ENCODE data around the gene FHOD3. TPM values are rescaled to one million over a fixed set of nuclear protein-coding genes. Genes with fewer than 3 reads are reported as not detected.
"Not testable (repeated sequence)": the region's sequence is repeated elsewhere in the genome, so short reads cannot be mapped to it uniquely, and the experiment has no call there.

The FHOD3 gene
- total RNA-seq, 4 donors from 2014 or later, result 15.6 to 25.9 (median 21.6) TPM

DNA sequence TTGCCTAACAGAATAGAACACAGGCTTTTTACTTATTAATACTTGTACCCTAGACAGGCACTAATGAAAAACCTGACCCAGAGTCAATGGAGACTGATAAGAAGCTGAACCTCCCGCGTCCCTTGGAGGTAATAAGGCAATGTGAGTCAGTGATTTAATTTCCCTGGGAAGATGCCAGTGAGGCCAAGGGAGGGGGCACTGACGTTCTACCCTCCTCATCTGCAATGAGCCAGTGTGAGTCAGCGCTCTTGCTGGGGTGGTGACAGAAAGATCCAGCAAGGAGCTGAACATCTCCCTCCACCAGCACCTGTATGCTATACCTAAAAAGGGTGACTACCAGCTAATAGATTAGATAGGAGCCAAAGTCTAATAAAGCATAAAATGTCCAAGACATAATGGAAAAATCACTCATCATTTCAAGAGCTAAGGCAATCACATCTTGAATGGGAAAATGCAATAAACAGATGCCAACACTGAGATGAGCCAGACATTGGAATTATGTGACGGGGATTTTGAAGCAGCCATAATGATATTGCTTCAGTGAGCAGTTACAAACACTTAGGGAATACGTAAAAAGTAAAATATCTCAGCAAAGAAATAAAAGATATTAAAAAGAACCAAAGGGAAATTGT lies 414.4 kb downstream of the FHOD3 start:
- WGBS, 2 donors, result 52 to 56% methylated on average over 6 of the region's 6 CpGs
- DNase-seq (ENCODE audit: low spot score in 2 of 2), result no peak
- Histone ChIP-seq H3K36me3 (no peaks in the 10 kb centered on the region), H3K9me3 (no peaks in the 10 kb centered on the region), H3K4me3 (no peak overlapping the region), H3K4me1 (peaks cover 0 to 28% (median 0%) of the 10 kb centered on the region in 4 donors), H3K27ac (peak overlapping the region in 3 of 4 donors; percentile 11 to 52 (median 40)), H3K27me3 (no peaks in the 10 kb centered on the region)
- TF ChIP-seq EP300 (IDR thresholded peaks at IDR 0.05) (peak in 1 of 2 donors; percentile 19), POLR2A (IDR thresholded peaks at IDR 0.05) (no peak)

DNA sequence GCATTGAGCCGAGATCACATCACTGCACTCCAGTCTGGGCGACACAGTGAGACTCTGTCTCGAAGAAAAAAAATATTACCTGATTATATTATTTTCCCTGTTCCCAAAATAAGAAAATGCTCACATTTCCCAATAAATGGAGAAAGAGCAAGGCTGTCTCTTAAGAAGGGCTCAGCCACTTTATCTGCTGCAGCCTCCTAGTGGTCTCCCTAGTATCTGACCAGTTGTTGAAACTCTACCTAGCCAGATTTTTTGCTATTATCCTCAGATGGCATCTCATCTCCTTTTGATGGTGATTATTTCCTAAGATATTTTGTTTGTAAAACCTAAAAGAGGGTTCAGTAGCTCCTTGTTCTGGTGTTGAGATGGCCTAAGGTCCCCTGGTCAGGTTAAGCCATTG lies 417.0 kb downstream of the FHOD3 start:
- no peak overlapping the region for H3K27ac ChIP-seq
- 96 to 98% methylated on average over 3 of the region's 3 CpGs for WGBS, 2 donors

DNA sequence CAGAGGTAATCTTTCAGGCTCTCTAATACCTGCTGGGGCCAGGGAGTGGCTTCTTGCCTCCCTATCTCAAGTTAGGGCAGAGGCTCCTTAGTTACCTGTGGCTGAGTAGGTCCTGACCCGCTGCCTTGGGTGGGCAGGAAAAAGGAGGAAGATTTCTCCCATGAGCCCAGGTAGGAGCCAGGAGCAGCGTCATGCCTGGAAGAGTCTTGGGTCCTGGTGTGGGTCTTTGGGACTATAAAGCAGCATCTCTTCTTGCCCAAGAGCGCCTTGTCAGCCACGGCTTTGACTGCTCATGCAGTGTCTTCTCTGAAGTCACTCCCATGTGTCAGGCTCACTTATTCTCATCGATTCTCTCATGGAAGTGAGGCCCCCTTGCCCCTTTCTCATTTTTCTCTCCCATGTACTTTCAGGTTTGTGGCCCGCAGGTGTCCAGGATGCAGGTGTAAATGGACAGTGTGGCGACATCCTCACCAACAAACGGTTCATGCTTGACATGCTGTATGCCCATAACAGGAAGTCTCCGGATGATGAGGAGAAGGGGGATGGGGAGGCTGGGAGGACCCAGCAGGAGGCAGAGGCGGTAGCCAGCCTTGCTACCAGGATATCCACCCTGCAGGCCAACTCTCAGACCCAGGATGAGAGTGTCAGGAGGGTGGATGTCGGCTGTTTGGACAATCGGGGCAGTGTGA lies 420.1 kb downstream of the FHOD3 start:
- no peak for DNase-seq (ENCODE audit: low spot score in 2 of 2)
- no peak for TF ChIP-seq EP300 (IDR thresholded peaks at IDR 0.05)
- TF ChIP-seq, protein P1, sequence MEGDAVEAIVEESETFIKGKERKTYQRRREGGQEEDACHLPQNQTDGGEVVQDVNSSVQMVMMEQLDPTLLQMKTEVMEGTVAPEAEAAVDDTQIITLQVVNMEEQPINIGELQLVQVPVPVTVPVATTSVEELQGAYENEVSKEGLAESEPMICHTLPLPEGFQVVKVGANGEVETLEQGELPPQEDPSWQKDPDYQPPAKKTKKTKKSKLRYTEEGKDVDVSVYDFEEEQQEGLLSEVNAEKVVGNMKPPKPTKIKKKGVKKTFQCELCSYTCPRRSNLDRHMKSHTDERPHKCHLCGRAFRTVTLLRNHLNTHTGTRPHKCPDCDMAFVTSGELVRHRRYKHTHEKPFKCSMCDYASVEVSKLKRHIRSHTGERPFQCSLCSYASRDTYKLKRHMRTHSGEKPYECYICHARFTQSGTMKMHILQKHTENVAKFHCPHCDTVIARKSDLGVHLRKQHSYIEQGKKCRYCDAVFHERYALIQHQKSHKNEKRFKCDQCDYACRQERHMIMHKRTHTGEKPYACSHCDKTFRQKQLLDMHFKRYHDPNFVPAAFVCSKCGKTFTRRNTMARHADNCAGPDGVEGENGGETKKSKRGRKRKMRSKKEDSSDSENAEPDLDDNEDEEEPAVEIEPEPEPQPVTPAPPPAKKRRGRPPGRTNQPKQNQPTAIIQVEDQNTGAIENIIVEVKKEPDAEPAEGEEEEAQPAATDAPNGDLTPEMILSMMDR (IDR thresholded peaks at IDR 0.05), result no peak
- TF ChIP-seq POLR2A (IDR thresholded peaks at IDR 0.05), result no peak
- no peaks in the 10 kb centered on the region for H3K27me3 ChIP-seq
- H3K9me3 ChIP-seq, result no peaks in the 10 kb centered on the region
- no peak overlapping the region for H3K27ac ChIP-seq
- 94 to 95% methylated on average over 12 of the region's 12 CpGs for WGBS, 2 donors
- H3K4me1 ChIP-seq, result no peaks in the 10 kb centered on the region
- H3K36me3 ChIP-seq, result peaks cover 0 to 8% (median 0%) of the 10 kb centered on the region in 3 donors
- no peak overlapping the region for H3K4me3 ChIP-seq

More for the DNA sequence above, 417.0 kb downstream of the FHOD3 start:
- Histone ChIP-seq H3K9me3 (no peaks in the 10 kb centered on the region), H3K4me3 (no peak overlapping the region), H3K4me1 (peaks cover 0 to 13% (median 0%) of the 10 kb centered on the region in 4 donors), H3K27me3 (no peaks in the 10 kb centered on the region), H3K36me3 (peaks cover 0 to 8% (median 0%) of the 10 kb centered on the region in 3 donors)
- no peak for DNase-seq (ENCODE audit: low spot score in 2 of 2)
- TF ChIP-seq, protein P1 (IDR thresholded peaks at IDR 0.05), result no peak
- TF ChIP-seq EP300 (IDR thresholded peaks at IDR 0.05), result no peak
- TF ChIP-seq POLR2A (IDR thresholded peaks at IDR 0.05), result no peak

DNA sequence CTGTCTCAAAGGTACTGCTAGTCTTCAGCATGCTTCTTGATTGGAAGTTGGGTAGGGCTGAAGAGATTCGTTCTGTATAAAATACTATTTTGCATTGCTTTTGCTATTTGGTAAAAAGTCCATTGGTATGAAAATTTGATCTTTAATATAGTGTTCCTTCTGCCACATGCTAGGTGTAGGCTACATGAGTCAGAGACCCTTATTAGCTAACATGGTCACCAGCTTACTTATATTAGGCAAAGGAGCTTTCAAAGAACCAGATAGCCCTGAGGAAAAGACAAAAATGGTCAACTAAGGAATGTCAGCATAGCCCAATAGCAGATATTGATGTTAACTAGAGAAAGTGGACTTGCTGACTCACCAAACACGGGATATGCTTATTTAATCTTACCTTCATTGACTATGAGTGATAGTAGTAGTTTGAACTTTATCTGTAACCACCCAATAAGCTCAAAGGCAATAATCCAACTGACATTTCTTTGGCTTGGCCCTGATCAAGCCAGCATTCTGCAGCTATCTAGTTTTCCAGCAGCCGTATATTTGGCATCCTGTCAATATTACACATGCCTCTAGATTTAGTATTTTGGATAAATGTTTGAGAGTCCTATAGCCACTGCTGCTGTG lies 421.3 kb downstream of the FHOD3 start:
- DNase-seq (ENCODE audit: low spot score in 2 of 2), result no peak
- TF ChIP-seq EP300 (IDR thresholded peaks at IDR 0.05), result no peak
- TF ChIP-seq, protein P1 (IDR thresholded peaks at IDR 0.05), result no peak
- no peak for TF ChIP-seq POLR2A (IDR thresholded peaks at IDR 0.05)
- no peaks in the 10 kb centered on the region for H3K4me1 ChIP-seq
- H3K27me3 ChIP-seq, result no peaks in the 10 kb centered on the region
- no peak overlapping the region for H3K4me3 ChIP-seq
- no peak overlapping the region for H3K27ac ChIP-seq
- H3K9me3 ChIP-seq, result no peaks in the 10 kb centered on the region
- peaks cover 0 to 8% (median 0%) of the 10 kb centered on the region in 3 donors for H3K36me3 ChIP-seq
- 79 to 80% methylated on average over 3 of the region's 3 CpGs for WGBS, 2 donors

DNA sequence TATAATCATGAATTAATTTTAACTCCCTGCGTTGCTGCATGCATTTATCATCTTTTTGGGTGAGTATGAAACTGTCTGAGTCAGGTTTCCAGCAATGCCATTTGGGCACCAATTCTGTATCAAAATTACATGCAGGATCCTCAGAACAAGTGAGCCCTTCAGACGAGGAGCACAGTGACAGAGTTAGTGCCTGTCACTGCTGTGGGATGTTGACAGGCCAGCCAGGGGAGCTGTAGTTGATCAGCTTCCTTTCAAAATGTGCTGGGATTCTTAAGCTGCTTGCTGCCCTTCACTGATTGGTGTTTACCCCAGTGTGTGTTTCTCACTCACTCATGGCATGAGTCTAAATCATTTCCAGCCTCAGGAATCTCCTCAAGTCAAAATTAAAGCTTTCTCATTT lies 422.1 kb downstream of the FHOD3 start:
- WGBS, 2 donors, result 65 to 87% methylated on average over 2 of the region's 2 CpGs
- DNase-seq (ENCODE audit: low spot score in 2 of 2), result no peak
- Histone ChIP-seq H3K4me3 (no peak overlapping the region), H3K27me3 (no peaks in the 10 kb centered on the region), H3K9me3 (no peaks in the 10 kb centered on the region), H3K4me1 (peaks cover 0 to 8% (median 0%) of the 10 kb centered on the region in 4 donors), H3K36me3 (peaks cover 0 to 8% (median 0%) of the 10 kb centered on the region in 3 donors), H3K27ac (no peak overlapping the region)
- TF ChIP-seq POLR2A (IDR thresholded peaks at IDR 0.05) (no peak), EP300 (IDR thresholded peaks at IDR 0.05) (no peak)
- TF ChIP-seq, protein P1 (IDR thresholded peaks at IDR 0.05), result no peak

DNA sequence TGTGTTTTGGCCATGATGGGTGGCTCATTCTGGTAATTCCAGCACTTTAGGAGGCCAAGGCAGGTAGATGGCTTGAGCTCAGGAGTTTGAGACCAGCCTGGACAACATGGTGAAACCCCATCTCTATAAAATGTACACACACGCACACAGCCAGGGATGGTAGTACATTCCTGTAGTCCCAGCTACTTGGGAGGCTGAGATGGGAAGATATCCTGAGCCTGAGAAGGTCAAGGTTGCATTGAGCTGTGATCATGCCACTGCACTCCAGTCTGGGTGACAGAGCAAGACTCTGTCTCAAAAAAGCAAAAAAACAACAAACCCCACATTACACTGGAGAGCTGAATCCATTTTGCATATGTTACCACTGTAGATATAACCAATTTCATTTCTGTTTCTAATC lies 423.8 kb downstream of the FHOD3 start:
- not testable (repeated sequence) for H3K4me3 ChIP-seq; H3K36me3 ChIP-seq; DNase-seq (ENCODE audit: low spot score in 2 of 2); H3K4me1 ChIP-seq; H3K9me3 ChIP-seq; H3K27ac ChIP-seq; H3K27me3 ChIP-seq
- 86 to 89% methylated on average over 1 of the region's 1 CpG for WGBS, 2 donors
